Kidney (tissue), 14 donors: ENCODE results near the gene PSMD11. TPM values are rescaled to one million over a fixed set of nuclear protein-coding genes. Genes with fewer than 3 reads are reported as not detected.

Experiments used
- DNase-seq, 5 donors: peaks; one replicate each; pipeline ENCODE4 v3.0.0-alpha.2; 2013 to 2020
- FAIRE-seq: peaks from 2 replicates; lab custom pipeline; 2012; peaks lifted over from hg19 to GRCh38; lab: Jason Lieb, UNC
- H3K27ac ChIP-seq, 2 donors: one replicate each; pipeline ENCODE4 v1.7.0; 2013; ENCODE audit warnings: low read depth in 2 of 2, low read length in 2 of 2, inconsistent platforms in 1 of 2
- H3K27me3 ChIP-seq: one replicate; pipeline ENCODE4 v1.7.1; 2013; ENCODE audit warnings: low read length, inconsistent platforms; ENCODE audit not compliant: control insufficient read depth, insufficient read depth
- H3K36me3 ChIP-seq, 3 donors: one replicate each; pipeline versions ENCODE4 v1.7.0 to v1.7.1; 2013; ENCODE audit warnings: low read length in 3 of 3, control low read depth in 1 of 3, inconsistent platforms in 1 of 3; ENCODE audit not compliant: insufficient read depth in 3 of 3, control insufficient read depth in 2 of 3
- H3K4me1 ChIP-seq, 3 donors: one replicate each; pipeline versions ENCODE4 v1.7.0 to v1.7.1; 2013; ENCODE audit warnings: low read length in 3 of 3, inconsistent platforms in 1 of 3, low read depth in 1 of 3; ENCODE audit not compliant: control insufficient read depth in 2 of 3, insufficient read depth in 2 of 3
- H3K4me3 ChIP-seq, 3 donors: one replicate each; pipeline versions ENCODE4 v1.7.0 to v1.8.1; 2013; ENCODE audit warnings: low read length in 3 of 3, control low read depth in 1 of 3, inconsistent platforms in 1 of 3
- H3K9ac ChIP-seq, 3 donors: one replicate each; pipeline versions ENCODE4 v1.7.0 to v1.7.1; 2013; ENCODE audit warnings: low read length in 3 of 3, control low read depth in 1 of 3, inconsistent platforms in 1 of 3
- H3K9me3 ChIP-seq, 3 donors: one replicate each; pipeline versions ENCODE4 v1.7.0 to v1.7.1; 2013; ENCODE audit warnings: low read length in 3 of 3, control low read depth in 1 of 3, inconsistent platforms in 1 of 3; ENCODE audit not compliant: control insufficient read depth in 2 of 3, insufficient read depth in 1 of 3
- CTCF ChIP-seq: IDR thresholded peaks from 3 replicates; pipeline ENCODE4 v1.5.1; 2012; ENCODE audit warnings: mild to moderate bottlenecking, moderate library complexity, borderline replicate concordance; ENCODE audit not compliant: insufficient read depth; ENCODE audit errors: extremely low read depth
- intact Hi-C: fragments of 100-400 bp; cut with DNase I; formaldehyde crosslinking; loops from one replicate; pipeline ENCODE4 v1.11.1; 2022
- polyA plus RNA-seq: library from polyadenylated mRNA; stranded (reverse); fragments of 350-450 nt; fragmentation: Illumina TruSeq; extraction: RNeasy Lipid Tissue Mini Kit (QIAGEN cat#74804); gene quantifications from one replicate; pipeline ENCODE4 v1.2.3, GENCODE V29; 2014; ENCODE audit warnings: low read depth, low replicate concordance; ENCODE audit not compliant: insufficient read depth
- total RNA-seq: library from RNA; stranded (reverse); fragmentation: NEBNext Ultra II Directional; extraction: Animal tissue kit (Norgen Biotek cat#: 25700); gene quantifications from one replicate; pipeline ENCODE4 v1.2.1, GENCODE V29; 2021
- donor health status: control.
- donor health status: control.
- donor health status: control.
- donor health status: control.
- donor health status: control.
- donor health status: DM: yes; HTN: yes; CAD: no.
- donor health status: Normal renal cell carcinoma (clear cell type).

PSMD11 gene
- total and polyA plus RNA-seq, 2 donors from 2014 or later, result 65.1 to 67.5 TPM

GRCh38 chr17:32477220-32477619 lies 32.9 kb downstream of the PSMD11 start:
- H3K4me3 ChIP-seq, result no peak overlapping the region
- peaks cover 19 to 66% (median 58%) of the 10 kb centered on the region in 3 donors for H3K36me3 ChIP-seq
- H3K4me1 ChIP-seq, result no peaks in the 10 kb centered on the region
- H3K27ac ChIP-seq, result no peak overlapping the region
- no peak overlapping the region for H3K9ac ChIP-seq
- no peak for FAIRE-seq
- no peaks in the 10 kb centered on the region for H3K27me3 ChIP-seq
- no peak for DNase-seq
- no peak for TF ChIP-seq CTCF
- intact Hi-C loops, result no loop called here
- H3K9me3 ChIP-seq, result no peaks in the 10 kb centered on the region

- Histone ChIP-seq H3K4me1 (peaks cover 0 to 7% (median 0%) of the 10 kb centered on the region in 3 donors), H3K9me3 (no peaks in the 10 kb centered on the region), H3K9ac (no peak overlapping the region), H3K27me3 (no peaks in the 10 kb centered on the region), H3K4me3 (no peak overlapping the region), H3K36me3 (peaks cover 16 to 58% (median 54%) of the 10 kb centered on the region in 3 donors), H3K27ac (no peak overlapping the region)
- intact Hi-C loops, result no loop called here
- FAIRE-seq (no peak), DNase-seq (no peak)
- TF ChIP-seq CTCF, result no peak
These were observed 34.8 kb downstream of the PSMD11 start for GRCh38 chr17:32479074-32479617.

GRCh38 chr17:32481193-32481592 lies 36.9 kb downstream of the PSMD11 start:
- Histone ChIP-seq H3K27me3 (no peaks in the 10 kb centered on the region), H3K9ac (no peak overlapping the region), H3K36me3 (peaks cover 13 to 43% (median 37%) of the 10 kb centered on the region in 3 donors), H3K4me3 (no peak overlapping the region), H3K4me1 (peaks cover 0 to 11% (median 4%) of the 10 kb centered on the region in 3 donors), H3K9me3 (no peaks in the 10 kb centered on the region), H3K27ac (no peak overlapping the region)
- FAIRE-seq (no peak), DNase-seq (peak in 1 of 5 donors; percentile 46)
- intact Hi-C loops, result loop anchor here (10.0 kb wide), 1 partner anchor 274 kb away; no protein-coding TSS in a partner anchor
- no peak for TF ChIP-seq CTCF
